Measurements from ENCODE around the gene NETO2. TPM values are rescaled to one million over a fixed set of nuclear protein-coding genes. Genes with fewer than 3 reads are reported as not detected.

The NETO2 gene
- total and polyA plus RNA-seq, 10 of the 15 experiments (the other 5 are each of a cell fraction or from before 2014, with no cell fraction given), result 8.5 to 53.1 (median 27.0) TPM

DNA sequence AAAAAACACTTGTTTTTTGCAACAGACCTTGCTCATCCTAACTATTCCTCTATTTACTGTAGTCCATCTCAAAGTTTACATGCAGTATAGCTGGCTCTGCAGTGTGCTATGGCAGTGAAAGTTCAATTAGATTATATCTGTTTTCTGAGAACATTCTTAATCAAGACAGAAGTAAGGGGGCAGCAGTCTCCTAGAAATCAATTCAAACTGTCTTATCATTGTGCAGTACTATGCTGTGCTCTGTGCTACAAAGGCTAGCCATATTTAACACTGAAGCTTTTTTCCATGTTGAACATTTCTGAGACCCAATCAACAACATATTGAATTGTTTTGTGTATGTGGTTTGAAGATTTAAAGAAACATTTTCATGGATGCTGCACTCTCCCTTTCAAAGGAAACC, 11.4 kb downstream of the NETO2 start:
- ChIA-PET CTCF (interaction anchor here (1.2 to 5.5 kb wide), 7 partner anchors 9 to 184 kb away, joined by 3 to 52 read pairs (median 7); partner anchors contain the start of gene NETO2), RAD21 (ENCODE audit: unreplicated experiment) (interaction anchor here (1.0 to 3.7 kb wide), 6 partner anchors 10 to 184 kb away, joined by 3 to 21 read pairs (median 7); no protein-coding TSS in a partner anchor), SMC1A (ENCODE audit: uncharacterized antibody, unreplicated experiment) (interaction anchor here (0.5 to 2.8 kb wide), 9 partner anchors 9 to 980 kb away, joined by 3 to 19 read pairs (median 3); partner anchors contain the start of gene NETO2), POLR2A (no interaction called here)
- TF ChIP-seq YBX1 (IDR thresholded peaks at IDR 0.05) (no peak), MXI1 (IDR thresholded peaks at IDR 0.05; ENCODE audit: low read depth, low read length) (no peak)
- TF ChIP-seq, protein P1, sequence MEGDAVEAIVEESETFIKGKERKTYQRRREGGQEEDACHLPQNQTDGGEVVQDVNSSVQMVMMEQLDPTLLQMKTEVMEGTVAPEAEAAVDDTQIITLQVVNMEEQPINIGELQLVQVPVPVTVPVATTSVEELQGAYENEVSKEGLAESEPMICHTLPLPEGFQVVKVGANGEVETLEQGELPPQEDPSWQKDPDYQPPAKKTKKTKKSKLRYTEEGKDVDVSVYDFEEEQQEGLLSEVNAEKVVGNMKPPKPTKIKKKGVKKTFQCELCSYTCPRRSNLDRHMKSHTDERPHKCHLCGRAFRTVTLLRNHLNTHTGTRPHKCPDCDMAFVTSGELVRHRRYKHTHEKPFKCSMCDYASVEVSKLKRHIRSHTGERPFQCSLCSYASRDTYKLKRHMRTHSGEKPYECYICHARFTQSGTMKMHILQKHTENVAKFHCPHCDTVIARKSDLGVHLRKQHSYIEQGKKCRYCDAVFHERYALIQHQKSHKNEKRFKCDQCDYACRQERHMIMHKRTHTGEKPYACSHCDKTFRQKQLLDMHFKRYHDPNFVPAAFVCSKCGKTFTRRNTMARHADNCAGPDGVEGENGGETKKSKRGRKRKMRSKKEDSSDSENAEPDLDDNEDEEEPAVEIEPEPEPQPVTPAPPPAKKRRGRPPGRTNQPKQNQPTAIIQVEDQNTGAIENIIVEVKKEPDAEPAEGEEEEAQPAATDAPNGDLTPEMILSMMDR (IDR thresholded peaks at IDR 0.05 in 2 of 3, conservative IDR thresholded peaks at IDR 0.05 in 1 of 3; ENCODE audit: control insufficient read depth in 2 of 3, extremely low read depth in 1 of 3, insufficient read depth in 1 of 3, low read depth in 3 of 3, low read length in 3 of 3), result peak in 1 of 3 experiments; percentile 27; a peak in 1 of 6 replicates
- H2AFZ ChIP-seq (ENCODE audit: control insufficient read depth, low read depth, low read length), result no peak overlapping the region
- H3K4me1 ChIP-seq (ENCODE audit: control insufficient read depth, insufficient read depth, low read length), result no peaks in the 10 kb centered on the region
- no peak overlapping the region for H3K4me3 ChIP-seq
- no peak overlapping the region for H3K27ac ChIP-seq (ENCODE audit: control insufficient read depth, insufficient read depth)
- H3K9ac ChIP-seq (ENCODE audit: control insufficient read depth, insufficient read depth, low read length), result no peak overlapping the region
- intact Hi-C loops (cut with micrococcal nuclease; ENCODE audit: unreplicated experiment), result no loop called here
- BruUV-seq (replicated peaks), result no TSS peak
- FAIRE-seq (no peak), ATAC-seq (peak; percentile 45), DNase-seq (ENCODE audit: low read depth, low spot score) (no peak)
- in situ Hi-C loops (cut with MboI), result loop anchor here (25.0 kb wide), 1 partner anchor 1480 kb away; the partner anchor contains the start of gene N4BP1
- H3K4me2 ChIP-seq (ENCODE audit: control insufficient read depth, insufficient read depth), result no peak overlapping the region
- H3K27me3 ChIP-seq (replicated peaks in 1 of 2; ENCODE audit: control insufficient read depth in 2 of 2, insufficient read depth in 2 of 2, low read length in 1 of 2), result no peaks in the 10 kb centered on the region
- H4K20me1 ChIP-seq (ENCODE audit: control insufficient read depth, insufficient read depth), result no peaks in the 10 kb centered on the region
- peaks cover 47% of the 10 kb centered on the region for H3K79me2 ChIP-seq (ENCODE audit: control insufficient read depth, insufficient read depth, low read length)
- peaks cover 2 to 4% of the 10 kb centered on the region in 2 experiments; a peak in 2 of 4 replicates for H3K36me3 ChIP-seq (ENCODE audit: control insufficient read depth in 2 of 2, insufficient read depth in 2 of 2, low read length in 1 of 2)
- H3K9me3 ChIP-seq (replicated peaks; ENCODE audit: control insufficient read depth, insufficient read depth, low read length), result no peaks in the 10 kb centered on the region

Measured in GM12878 (cell line).